Omental fat pad (tissue), 4 donors: Measurements from ENCODE around the gene SMC1A. TPM values are rescaled to one million over a fixed set of nuclear protein-coding genes. Genes with fewer than 3 reads are reported as not detected.

ENCODE experiments used
- ATAC-seq: fragments of 150-250 bp; one replicate; pipeline ENCODE4 v1.9.1; 2016; ENCODE audit warnings: mild to moderate bottlenecking, moderate library complexity; ENCODE audit not compliant: low FRiP score
- DNase-seq: peaks from one replicate; pipeline ENCODE4 v3.0.0-alpha.2; 2019; ENCODE audit warnings: low spot score
- total RNA-seq, 4 donors: library from RNA; depleted of rRNA; stranded (reverse); fragments of >200 nt; gene quantifications; one replicate each; pipeline ENCODE4 v1.1.0, GENCODE V29; 2016
- TF ChIP-seq, protein P1 (sequence below), 3 donors: fragments of 450-650 bp; IDR thresholded peaks; one replicate each; pipeline ENCODE4 v1.5.1; 2016 to 2017; ENCODE audit warnings: antibody characterized with exemption in 3 of 3, mild to moderate bottlenecking in 3 of 3, moderate library complexity in 2 of 3

SMC1A gene
- total RNA-seq, 4 donors from 2014 or later = 29.1 to 38.1 (median 29.7) TPM

DNA sequence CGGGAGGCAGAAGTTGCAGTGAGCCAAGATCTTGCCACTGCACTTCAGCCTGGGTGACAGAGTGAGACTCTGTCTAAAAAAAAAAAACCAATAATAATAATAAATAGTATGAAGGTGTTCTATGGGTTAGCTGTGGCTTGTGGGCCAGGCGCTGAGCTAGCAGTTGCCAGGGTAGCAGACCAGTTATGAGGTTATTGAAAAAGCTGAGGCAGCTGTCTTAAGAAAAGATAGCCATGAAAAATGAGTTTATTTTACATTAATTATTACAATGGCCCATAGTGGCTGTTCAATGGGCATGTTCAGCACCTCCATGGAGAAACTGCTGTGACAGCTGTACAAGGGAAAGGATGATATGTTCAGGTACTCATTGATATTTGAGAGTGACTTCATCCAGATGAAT, 25.0 kb upstream of the SMC1A start:
- ATAC-seq (no peak), DNase-seq (no peak)
- TF ChIP-seq, protein P1, sequence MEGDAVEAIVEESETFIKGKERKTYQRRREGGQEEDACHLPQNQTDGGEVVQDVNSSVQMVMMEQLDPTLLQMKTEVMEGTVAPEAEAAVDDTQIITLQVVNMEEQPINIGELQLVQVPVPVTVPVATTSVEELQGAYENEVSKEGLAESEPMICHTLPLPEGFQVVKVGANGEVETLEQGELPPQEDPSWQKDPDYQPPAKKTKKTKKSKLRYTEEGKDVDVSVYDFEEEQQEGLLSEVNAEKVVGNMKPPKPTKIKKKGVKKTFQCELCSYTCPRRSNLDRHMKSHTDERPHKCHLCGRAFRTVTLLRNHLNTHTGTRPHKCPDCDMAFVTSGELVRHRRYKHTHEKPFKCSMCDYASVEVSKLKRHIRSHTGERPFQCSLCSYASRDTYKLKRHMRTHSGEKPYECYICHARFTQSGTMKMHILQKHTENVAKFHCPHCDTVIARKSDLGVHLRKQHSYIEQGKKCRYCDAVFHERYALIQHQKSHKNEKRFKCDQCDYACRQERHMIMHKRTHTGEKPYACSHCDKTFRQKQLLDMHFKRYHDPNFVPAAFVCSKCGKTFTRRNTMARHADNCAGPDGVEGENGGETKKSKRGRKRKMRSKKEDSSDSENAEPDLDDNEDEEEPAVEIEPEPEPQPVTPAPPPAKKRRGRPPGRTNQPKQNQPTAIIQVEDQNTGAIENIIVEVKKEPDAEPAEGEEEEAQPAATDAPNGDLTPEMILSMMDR (IDR thresholded peaks at IDR 0.05) = no peak

DNA sequence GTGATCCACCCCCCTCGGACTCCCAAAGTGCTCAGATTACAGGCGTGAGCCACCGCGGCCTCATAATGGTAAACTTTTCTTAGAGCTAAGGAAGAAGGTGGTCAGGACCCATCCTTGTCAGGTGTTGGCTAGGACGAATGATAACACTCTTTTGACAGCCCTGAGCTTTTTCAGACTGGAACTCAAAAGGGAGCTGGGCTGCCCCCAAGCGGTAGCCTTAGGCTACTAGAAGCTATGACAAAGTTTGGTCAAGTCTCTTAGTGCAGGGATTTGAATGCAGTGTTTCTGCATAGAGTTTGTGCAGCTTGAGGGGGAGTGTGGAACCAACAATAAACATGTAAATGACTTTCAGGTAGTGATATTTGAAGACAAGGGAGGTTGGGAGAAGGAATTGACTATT, 23.5 kb upstream of the SMC1A start:
- ATAC-seq (no peak), DNase-seq (no peak)
- TF ChIP-seq, protein P1 (IDR thresholded peaks at IDR 0.05) = no peak

DNA sequence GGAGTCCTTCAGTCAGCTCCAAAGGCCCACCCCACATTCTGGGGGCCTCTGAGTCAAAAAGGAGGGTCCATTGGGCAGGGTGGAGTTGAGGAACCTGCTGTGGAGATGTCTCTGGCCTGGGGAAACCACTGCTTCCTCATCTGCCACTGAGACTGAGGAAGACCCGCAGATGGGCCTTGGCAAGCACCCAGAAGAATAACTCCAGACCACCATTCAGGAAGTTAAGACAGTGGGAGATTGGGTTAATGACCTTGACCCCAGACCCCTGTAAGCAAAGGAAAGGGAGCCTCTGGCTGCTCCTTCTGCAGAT, 19.8 kb upstream of the SMC1A start:
- TF ChIP-seq, protein P1 (IDR thresholded peaks at IDR 0.05) = no peak
- ATAC-seq = no peak
- no peak for DNase-seq

DNA sequence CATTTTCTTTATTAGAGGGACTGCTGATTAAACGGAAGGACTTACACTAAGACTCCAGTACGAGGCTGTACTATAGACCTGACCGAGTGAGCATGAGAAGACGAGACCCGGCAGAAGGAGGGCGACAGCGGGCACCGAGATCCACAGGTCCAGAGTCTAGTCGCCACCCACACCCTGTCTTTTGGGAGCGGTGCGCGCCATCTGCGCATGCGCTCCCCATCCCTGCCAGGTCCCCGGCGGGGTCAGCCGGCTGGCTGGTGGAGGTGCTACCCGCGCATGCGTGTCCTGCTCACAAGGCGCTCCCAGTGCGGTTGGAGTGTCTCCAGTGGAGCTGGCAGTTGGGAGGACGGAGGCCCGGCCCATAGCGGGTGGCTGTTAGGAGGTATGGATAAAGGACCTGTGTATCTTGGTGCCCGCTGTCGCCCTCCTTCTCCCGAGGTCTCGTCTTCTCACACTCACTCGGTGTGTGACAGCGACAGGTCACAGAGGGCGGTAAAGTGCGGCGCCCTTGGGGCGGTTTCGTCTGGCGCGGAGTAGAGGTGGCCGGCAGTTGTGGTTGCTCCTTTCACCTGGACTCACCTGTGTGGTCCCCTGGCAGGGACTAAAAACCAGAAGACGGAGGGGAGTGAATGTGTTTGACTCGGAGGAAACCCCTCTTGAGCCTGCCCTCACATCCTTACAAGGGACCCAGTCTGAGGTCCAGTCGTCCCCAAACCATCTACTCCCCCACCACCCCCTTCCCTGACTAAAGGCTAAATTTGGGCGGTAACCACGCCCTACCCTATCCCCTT, 19.3 kb upstream of the SMC1A start:
- DNase-seq (no peak), ATAC-seq (peak; percentile 41)
- TF ChIP-seq, protein P1 (IDR thresholded peaks at IDR 0.05) = no peak

DNA sequence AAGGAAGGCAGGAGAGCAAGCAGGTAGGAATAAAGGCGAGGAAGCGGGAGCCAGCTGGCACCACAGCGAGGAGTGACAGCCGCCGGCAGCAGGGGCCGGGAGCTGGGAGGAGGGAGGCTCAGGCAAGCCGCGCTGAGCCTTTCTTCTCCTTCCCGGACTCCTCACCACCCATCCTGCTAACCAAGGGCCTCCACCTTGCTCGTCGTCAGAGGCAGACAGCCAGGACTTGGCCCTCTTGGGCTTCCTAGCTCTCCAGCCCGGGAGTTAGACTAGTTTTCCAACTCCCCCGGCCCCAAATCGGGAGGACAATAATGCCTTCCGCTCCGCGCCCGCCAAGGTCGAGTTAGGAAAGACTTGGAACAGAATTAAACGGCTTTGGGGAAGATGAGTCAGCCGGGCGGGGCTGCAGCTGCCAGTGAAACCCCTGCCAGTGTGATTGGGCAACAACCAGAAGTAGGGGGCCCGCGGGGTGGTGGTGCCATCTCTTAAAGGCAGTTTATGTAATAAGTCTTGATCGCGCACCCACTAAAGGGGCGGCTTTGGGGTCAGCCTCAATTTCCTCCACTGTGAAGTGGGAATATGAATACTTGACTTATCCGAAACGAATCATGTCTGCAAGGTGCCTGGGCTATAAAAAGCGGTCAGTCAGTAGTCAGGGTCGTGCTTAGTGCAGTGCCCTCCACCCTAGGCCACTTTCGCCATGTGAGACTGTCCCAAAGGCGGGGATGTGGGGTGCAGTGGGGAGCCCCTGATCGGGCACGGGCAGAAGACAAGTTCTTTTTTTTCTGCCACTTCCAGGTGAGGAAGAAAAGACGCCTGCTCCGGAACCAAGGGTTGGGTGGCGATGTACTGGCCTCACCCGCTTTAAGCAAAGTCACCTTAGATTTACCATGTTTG, 18.4 kb upstream of the SMC1A start:
- TF ChIP-seq, protein P1 (IDR thresholded peaks at IDR 0.05) = no peak
- ATAC-seq (peak; percentile 84), DNase-seq (peak; percentile 71)

DNA sequence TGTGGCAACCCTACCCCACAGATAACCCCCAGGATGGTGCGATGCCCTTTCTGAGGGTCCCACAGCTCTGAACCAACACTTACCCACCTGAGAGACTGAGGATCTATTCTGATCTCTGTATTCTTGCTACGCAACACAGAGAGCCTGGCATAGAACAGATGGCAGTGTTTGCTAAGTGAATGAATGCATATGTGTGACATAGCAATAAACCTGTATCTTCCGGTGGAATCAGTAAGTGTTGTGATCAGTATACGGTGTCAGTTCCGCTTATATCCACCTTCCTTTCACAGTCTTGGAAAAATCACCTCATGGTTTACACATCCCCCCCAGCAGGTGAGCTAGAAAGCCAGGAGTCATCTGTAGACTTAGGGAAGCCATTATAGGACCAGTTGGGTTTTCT, 17.6 kb upstream of the SMC1A start:
- ATAC-seq = no peak
- no peak for DNase-seq
- TF ChIP-seq, protein P1 (IDR thresholded peaks at IDR 0.05) = no peak
